Tibial nerve (tissue), 4 donors: Measurements from ENCODE around the gene BMPR1B.

ENCODE experiments used
- EP300 ChIP-seq, 2 donors: sonication (generic); formaldehyde crosslinking; IDR thresholded peaks; one replicate each; pipeline ENCODE4 v1.6.1; 2017; ENCODE audit warnings: antibody characterized with exemption in 2 of 2, mild to moderate bottlenecking in 1 of 2
- POLR2A ChIP-seq, 2 donors: fragments of 450-650 bp; IDR thresholded peaks; one replicate each; pipeline ENCODE4 v1.6.1; 2017; ENCODE audit warnings: antibody characterized with exemption in 2 of 2, mild to moderate bottlenecking in 2 of 2, moderate library complexity in 2 of 2
- TF ChIP-seq, protein P1 (sequence below), 5 experiments: fragments of 200-600 bp in 3 of 5; fragments of 450-650 bp in 2 of 5; sonication (generic) in 3 of 5; IDR thresholded peaks; one replicate each; pipeline ENCODE4 v1.5.1; 2016 to 2019; ENCODE audit warnings: antibody characterized with exemption in 5 of 5, mild to moderate bottlenecking in 3 of 5, moderate library complexity in 2 of 5

- TF ChIP-seq, protein P1, sequence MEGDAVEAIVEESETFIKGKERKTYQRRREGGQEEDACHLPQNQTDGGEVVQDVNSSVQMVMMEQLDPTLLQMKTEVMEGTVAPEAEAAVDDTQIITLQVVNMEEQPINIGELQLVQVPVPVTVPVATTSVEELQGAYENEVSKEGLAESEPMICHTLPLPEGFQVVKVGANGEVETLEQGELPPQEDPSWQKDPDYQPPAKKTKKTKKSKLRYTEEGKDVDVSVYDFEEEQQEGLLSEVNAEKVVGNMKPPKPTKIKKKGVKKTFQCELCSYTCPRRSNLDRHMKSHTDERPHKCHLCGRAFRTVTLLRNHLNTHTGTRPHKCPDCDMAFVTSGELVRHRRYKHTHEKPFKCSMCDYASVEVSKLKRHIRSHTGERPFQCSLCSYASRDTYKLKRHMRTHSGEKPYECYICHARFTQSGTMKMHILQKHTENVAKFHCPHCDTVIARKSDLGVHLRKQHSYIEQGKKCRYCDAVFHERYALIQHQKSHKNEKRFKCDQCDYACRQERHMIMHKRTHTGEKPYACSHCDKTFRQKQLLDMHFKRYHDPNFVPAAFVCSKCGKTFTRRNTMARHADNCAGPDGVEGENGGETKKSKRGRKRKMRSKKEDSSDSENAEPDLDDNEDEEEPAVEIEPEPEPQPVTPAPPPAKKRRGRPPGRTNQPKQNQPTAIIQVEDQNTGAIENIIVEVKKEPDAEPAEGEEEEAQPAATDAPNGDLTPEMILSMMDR (IDR thresholded peaks at IDR 0.05): no peak
- TF ChIP-seq POLR2A (IDR thresholded peaks at IDR 0.05) (no peak), EP300 (IDR thresholded peaks at IDR 0.05) (no peak)
Observed at GRCh38 chr4:95058991-95059390, 301.2 kb downstream of the BMPR1B start.
